GM13976 (cell line): Measurements from ENCODE around the gene ELAPOR1.

Experiments used
- DNase-seq: peaks from one replicate; pipeline ENCODE4 v3.0.0; 2012; ENCODE audit warnings: low spot score
- CTCF ChIP-seq: IDR thresholded peaks from 2 replicates; pipeline ENCODE4 v1.5.1; 2012; ENCODE audit warnings: borderline replicate concordance, mild to moderate bottlenecking; ENCODE audit not compliant: insufficient read depth; ENCODE audit errors: extremely low read depth, missing control alignments, control extremely low read depth
- in situ Hi-C: fragments of 300-500 bp; cut with MboI; formaldehyde crosslinking; loops from one replicate; pipeline ENCODE4 v1.12.0; 2022; ENCODE audit warnings: low sequenced_read_pairs, mixed read lengths, inconsistent platforms; ENCODE audit not compliant: unreplicated experiment

Gene ELAPOR1

DNA sequence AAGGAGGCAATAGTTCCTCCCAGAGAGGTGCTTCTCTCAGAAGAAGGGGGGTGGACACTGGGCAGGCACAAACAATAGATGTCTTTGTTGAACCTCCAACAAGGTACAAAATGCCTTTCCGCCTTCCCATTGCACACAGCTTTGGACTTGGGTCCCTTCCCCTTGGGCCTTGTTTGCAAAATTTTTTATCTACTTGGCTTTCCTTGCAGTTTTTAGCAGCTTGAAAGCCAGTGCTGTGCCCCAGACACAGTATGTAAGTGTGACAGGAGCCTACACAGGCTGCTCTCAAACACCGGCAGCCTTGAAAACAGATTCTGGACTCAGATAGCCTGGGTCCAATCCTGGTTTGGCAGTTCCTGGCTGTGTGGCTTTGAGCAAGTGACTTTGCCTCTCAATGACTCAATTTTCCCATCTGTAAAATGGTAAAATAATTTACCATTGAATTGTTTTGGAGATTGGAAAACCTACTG is 43.0 kb downstream of the ELAPOR1 start:
- in situ Hi-C loops, result no loop called here
- no peak for DNase-seq
- TF ChIP-seq CTCF, result no peak

DNA sequence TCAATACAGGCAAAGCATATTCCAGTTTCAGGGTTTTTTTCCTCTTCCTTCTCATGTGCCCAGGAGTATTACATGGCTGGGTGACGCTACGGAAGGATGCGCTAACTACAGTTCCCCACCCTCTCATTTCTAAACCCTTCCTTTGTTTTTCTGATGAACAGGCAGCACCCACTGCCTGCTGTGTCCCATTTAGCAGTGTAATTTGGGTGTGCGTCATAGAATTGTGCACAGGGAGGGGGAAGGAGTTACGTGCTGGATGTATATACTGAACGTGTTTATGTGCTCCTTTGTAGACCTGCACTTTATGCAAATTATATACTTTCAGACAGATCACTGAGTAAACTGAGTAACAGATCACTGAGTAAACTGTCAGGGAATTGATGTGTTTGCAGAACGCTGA is 44.5 kb downstream of the ELAPOR1 start:
- in situ Hi-C loops, result no loop called here
- TF ChIP-seq CTCF, result no peak
- DNase-seq, result no peak

GRCh38 chr1:109159326-109159725 is 45.4 kb downstream of the ELAPOR1 start:
- in situ Hi-C loops, result no loop called here

GRCh38 chr1:109160071-109160840 is 46.3 kb downstream of the ELAPOR1 start:
- in situ Hi-C loops, result no loop called here
- TF ChIP-seq CTCF, result no peak

More at GRCh38 chr1:109159326-109159725, 45.4 kb downstream of the ELAPOR1 start:
- TF ChIP-seq CTCF, result no peak
- no peak for DNase-seq

DNA sequence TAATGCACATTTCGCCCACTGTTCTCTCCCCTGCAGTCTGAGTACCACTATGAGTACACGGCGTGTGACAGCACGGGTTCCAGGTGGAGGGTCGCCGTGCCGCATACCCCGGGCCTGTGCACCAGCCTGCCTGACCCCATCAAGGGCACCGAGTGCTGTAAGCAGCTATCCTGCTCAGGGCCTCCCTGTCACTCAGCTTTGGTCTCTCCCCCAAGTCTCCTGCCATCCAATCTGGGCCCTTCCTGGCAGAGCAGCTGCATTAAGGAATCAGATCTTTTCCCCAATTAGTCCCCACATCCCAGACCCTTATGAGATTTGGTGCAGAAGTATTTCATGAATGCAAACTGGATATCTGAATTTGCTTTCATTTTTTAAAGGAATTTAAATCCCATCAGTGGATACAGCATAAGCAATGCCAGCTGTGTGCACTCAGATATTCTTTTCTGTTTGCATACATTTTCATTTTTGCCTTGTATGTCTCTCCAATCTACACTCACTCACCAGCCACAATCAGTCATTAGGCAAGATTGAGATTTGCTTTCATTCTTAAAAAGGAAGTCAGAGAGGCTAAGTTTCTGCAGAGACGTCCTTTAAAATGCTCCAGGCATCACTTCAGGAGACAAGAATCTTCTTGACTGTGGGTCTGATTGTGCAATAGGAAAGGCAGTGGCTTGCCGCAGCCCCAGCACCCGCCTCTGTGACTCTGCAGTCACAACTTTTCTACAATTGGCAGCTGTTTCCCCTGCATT is 48.1 kb downstream of the ELAPOR1 start:
- no peak for TF ChIP-seq CTCF
- in situ Hi-C loops, result no loop called here
- peak; percentile 55 for DNase-seq

More at GRCh38 chr1:109160071-109160840, 46.3 kb downstream of the ELAPOR1 start:
- DNase-seq, result no peak

GRCh38 chr1:109162626-109163025 is 48.7 kb downstream of the ELAPOR1 start:
- in situ Hi-C loops, result no loop called here
- no peak for TF ChIP-seq CTCF
- DNase-seq, result no peak
